ENCODE measurements around the gene PAGR1.

DNA sequence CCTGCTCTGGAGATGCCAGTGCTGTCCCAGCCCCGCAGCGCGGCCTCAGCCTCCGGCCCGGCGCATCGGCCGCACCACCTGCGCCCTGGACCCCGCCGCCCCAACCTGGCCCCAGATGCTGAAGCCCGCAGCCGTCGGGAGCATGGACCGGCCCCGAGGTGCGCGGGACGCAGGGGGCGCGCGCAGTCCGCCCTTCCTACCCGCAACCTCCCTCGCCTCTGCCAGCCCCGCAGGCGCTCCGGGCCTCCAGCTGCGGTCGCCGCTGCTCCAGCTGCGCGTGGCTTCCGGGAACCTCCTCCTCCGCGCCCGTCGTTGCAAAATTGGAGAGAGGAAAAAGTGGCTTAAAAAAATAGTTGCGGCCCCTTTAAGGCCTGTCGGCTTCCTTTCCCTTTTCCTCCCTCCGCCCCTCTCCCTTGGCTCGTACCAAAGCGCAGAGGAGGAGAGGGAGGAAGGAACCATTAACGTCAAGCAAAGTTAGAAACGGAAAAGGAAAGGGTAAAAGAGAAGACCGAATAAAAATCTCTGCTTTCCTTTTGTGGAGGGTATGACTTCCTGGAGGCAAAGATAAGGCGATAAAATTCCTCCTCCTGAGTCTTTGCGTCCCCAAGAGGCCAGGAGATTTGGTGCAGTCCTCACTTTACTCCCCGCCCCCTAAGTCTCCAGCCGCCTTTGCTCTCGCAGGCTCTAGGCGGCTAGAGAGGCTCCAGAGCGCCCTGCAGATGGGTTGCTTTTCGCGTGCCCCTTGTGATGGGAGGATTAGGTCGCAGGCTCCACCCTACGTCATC lies 47.1 kb downstream of the PAGR1 start, which contains the start of gene CDIPT:
- TF ChIP-seq POLR2AphosphoS2 (IDR thresholded peaks at IDR 0.05; ENCODE audit: low read length) (no peak), FOXP1 (CRISPR knock-in tag; IDR thresholded peaks at IDR 0.05) (no peak), RBM17 (IDR thresholded peaks at IDR 0.05; ENCODE audit: borderline replicate concordance, low read depth, low read length) (no peak)

Data from K562 (cell line).